CD4-positive, alpha-beta T cell treated with Interferon alpha-2 for 1 hour (primary cell): ENCODE results near the gene SHC3.
"Not testable (repeated sequence)": the region's sequence is repeated elsewhere in the genome, so short reads cannot be mapped to it uniquely, and the experiment has no call there.

Source experiments
- DNase-seq, 2 donors: peaks; one replicate each; pipeline ENCODE4 v3.0.0-alpha.2; 2020 to 2022

SHC3 gene

GRCh38 chr9:89177944-89178829 is at the start of gene SHC3:
Gene SHC3, minus strand, starts transcription at chr9:89178818. Its CDS starts 358 bp downstream, at chr9:89178460.
- no peak for DNase-seq

- no peak for DNase-seq
Measured at GRCh38 chr9:89225991-89226471, 47.4 kb upstream of the SHC3 start.

- DNase-seq: no peak
Measured at GRCh38 chr9:89225587-89225986, 47.0 kb upstream of the SHC3 start.

GRCh38 chr9:89225036-89225435 is 46.4 kb upstream of the SHC3 start:
- no peak for DNase-seq

- no peak for DNase-seq
Measured at GRCh38 chr9:89224633-89225032, 46.0 kb upstream of the SHC3 start.

- DNase-seq: no peak
Measured at GRCh38 chr9:89223396-89223977, 44.9 kb upstream of the SHC3 start.

GRCh38 chr9:89219637-89220036 is 41.0 kb upstream of the SHC3 start:
- DNase-seq: no peak

GRCh38 chr9:89218040-89218928 is 39.7 kb upstream of the SHC3 start:
- DNase-seq: no peak

- no peak for DNase-seq
Measured at GRCh38 chr9:89215342-89215741, 36.7 kb upstream of the SHC3 start.

- no peak for DNase-seq
Measured at GRCh38 chr9:89213396-89213880, 34.8 kb upstream of the SHC3 start.

- no peak for DNase-seq
Measured at GRCh38 chr9:89212171-89212570, 33.6 kb upstream of the SHC3 start.

GRCh38 chr9:89209311-89209710 is 30.7 kb upstream of the SHC3 start:
- DNase-seq: not testable (repeated sequence)

- DNase-seq: no peak
Measured at GRCh38 chr9:89207026-89207425, 28.4 kb upstream of the SHC3 start.

- no peak for DNase-seq
Measured at GRCh38 chr9:89204801-89205200, 26.2 kb upstream of the SHC3 start.

- DNase-seq: no peak
Measured at GRCh38 chr9:89195131-89195797, 16.6 kb upstream of the SHC3 start.

GRCh38 chr9:89194421-89195130 is 16.0 kb upstream of the SHC3 start:
- no peak for DNase-seq

GRCh38 chr9:89191004-89191403 is 12.4 kb upstream of the SHC3 start:
- DNase-seq: no peak

- DNase-seq: no peak
Measured at GRCh38 chr9:89189215-89189614, 10.6 kb upstream of the SHC3 start.

GRCh38 chr9:89187950-89188349 is 9.3 kb upstream of the SHC3 start:
- no peak for DNase-seq

GRCh38 chr9:89187541-89187940 is 8.9 kb upstream of the SHC3 start:
- no peak for DNase-seq

GRCh38 chr9:89186960-89187359 is 8.3 kb upstream of the SHC3 start:
- DNase-seq: no peak

GRCh38 chr9:89185980-89186379 is 7.4 kb upstream of the SHC3 start:
- no peak for DNase-seq
